Stimulated activated CD4-positive, alpha-beta T cell treated with anti-CD3 and anti-CD28 coated beads, Interleukin-12 subunit alpha, Interleukin-12 subunit beta, amount 100 ng/mL, for 24 hours (primary cell): ENCODE results near the gene CDH18.

Experiments used
- DNase-seq, 2 experiments: peaks; one replicate each; pipeline ENCODE4 v3.0.0-alpha.2; 2020; ENCODE audit warnings: low read depth in 2 of 2

Gene CDH18

GRCh38 chr5:19928562-19929421 is 59.2 kb downstream of the CDH18 start:
- DNase-seq: no peak

DNA sequence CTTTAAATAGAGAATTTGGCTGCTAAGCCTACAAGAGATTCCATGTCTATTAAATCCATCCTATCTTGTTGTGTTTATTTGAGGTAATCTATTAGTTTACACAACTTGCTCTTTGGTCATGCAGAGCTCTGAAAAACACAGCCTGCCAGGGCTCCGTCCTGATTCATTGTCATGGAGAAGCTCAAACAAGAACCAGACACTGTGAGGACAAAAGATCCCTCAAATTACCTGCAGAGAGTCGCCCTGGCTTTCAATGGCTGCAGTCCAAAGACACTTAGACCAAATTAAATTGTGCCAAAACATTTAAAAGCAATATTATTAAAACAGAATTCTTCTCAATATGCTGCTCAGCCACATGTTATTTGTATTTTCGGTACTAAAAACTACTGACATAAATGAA is 60.1 kb downstream of the CDH18 start:
- no peak for DNase-seq

GRCh38 chr5:19927170-19927569 is 60.8 kb downstream of the CDH18 start:
- no peak for DNase-seq

GRCh38 chr5:19923742-19924141 is 64.3 kb downstream of the CDH18 start:
- no peak for DNase-seq

DNA sequence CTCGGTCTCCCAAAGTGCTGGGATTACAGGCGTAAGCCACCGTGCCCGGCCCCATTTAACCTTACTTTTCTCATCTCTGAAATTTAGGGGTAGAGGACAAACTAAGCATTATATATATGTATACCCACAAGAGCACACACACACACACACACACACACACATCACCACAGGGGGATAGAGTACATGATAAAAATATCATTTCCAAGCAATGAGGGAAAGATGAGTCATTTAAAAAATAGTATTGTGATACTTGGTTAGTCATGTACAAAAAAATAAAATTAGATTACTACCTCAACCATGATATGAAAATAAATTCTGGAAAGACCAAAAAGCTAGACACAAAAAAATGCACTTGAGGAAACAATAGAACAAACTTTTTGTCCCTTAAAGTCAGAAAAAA is 67.2 kb downstream of the CDH18 start:
- no peak for DNase-seq

- DNase-seq: no peak
Measured at GRCh38 chr5:19918780-19919179, 69.2 kb downstream of the CDH18 start.

DNA sequence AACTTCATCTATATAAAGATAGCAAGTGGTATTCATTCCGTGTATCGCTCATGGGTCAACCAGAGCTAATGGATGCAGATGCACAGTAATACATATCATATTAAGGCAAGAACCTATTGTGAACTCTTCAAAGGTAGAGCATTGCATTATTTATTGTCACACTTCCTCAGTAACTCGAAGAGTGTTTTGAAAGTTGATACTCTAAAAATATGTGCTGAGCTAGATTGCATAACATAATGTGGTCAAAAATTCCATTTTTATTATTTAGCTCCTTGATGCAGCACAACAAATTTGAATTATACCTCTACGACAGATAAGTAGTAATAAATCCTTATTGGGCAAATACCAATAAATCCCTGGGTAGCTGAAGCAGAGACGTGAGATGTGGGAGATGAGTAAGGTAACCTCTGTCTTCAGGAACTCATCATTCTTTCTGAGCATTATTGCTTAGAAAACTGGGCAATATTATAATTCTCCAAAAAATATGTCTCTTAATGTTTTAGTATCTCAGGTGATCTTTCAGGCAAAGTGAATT is 70.3 kb downstream of the CDH18 start:
- DNase-seq: no peak

DNA sequence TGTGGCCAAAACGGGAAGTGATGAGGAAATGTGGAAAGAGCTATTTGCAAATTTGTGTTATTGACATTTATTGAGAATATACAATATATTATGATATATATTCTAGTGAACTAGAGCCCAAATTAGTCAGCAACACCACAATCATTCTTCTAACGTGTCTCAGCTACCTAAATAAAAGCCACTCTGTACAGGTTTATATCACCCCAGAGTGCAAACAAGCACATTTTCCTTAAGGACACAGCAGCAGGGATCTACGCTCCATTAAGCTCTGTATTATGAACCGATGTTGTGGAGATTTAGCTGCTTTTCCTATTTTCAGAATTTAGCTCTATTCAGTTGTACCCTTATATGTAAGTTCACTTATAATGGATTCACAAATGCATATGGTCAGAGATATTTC is 77.9 kb downstream of the CDH18 start:
- DNase-seq: no peak

- no peak for DNase-seq
Measured at GRCh38 chr5:19904766-19905165, 83.2 kb downstream of the CDH18 start.

- no peak for DNase-seq
Measured at GRCh38 chr5:19903611-19904010, 84.4 kb downstream of the CDH18 start.

DNA sequence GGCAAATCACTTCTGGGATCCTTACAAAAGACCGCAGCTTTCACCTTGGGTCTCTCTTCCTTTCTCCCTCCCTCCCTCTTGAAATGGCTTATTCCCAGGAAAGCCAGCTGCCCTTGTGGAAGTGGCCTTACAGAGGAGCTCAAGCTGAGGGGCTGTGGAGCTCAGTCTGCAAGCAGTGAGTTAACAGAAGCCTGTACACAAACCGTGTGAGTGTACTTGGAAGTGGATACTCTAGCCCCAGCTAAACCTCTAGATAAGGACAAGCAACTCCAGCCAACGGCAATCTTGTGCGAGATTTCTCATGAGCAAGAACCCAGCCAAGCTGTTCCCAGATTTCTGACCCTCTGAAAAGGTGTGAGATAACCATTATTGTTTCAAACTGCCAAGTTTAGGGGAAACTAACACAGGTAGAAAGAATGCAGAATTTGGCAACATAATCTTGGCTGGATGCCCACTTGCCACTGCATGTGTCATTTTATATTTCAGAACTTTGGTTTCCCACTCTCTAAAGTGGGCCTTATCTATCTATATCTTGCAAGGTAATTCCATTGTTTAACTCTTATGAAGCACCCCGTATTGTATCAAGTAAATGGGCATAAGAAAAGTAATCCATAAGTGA is 85.6 kb downstream of the CDH18 start:
- DNase-seq: no peak

DNA sequence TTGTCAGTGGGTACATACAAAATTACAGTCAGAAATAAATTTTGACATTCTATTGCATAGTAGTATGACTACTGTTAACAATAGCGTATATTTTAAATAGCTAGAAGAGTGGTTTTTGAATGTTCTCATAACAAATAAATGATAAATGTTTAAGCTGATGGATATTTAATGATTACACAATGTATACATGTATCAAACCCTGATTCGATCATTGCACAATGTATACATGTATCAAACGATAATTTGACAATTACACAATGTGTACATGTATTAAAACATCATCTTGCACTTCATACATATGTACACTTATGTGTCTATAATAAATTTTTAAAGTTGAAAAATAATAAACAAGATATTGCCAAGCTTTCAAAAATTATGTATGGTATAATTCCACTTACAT is 87.7 kb downstream of the CDH18 start:
- DNase-seq: no peak

- no peak for DNase-seq
Measured at GRCh38 chr5:19891658-19892057, 96.3 kb downstream of the CDH18 start.

GRCh38 chr5:19886123-19886917 is 101.7 kb downstream of the CDH18 start:
- no peak for DNase-seq

DNA sequence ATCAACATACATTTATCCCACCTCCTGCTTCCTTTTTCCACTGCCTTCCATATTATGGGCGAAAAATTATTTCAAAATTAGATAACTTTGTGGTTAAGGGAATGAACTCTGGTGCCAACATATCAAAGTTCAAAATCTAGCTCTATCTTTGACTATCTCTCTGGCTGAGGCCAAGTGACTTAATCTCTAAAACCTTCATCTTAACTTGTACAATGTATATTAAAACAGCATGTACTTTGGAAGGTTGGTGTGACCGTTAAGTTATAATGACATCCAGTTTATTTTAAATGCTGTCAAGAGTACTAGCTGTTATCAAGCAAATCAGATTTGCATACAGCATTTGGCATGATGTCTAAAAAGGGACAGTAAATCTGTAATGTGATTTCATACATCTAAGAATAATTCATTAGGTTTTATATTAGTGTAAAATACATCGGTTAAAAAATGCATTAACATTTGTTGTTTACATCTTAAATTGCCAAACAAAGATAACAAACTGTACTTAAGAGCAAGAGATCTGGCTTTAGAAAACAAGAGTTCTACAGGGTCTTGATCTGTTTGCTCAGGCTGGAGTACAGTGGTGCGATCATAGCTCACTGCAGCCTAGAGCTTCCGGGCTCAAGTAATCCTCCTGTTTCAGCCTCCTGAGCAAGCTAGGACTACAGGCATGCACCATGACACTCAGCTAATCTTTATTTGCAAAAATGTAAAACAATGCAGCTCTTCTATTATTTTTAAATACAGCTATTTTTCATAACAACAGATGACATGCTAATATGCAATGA is 102.8 kb downstream of the CDH18 start:
- DNase-seq: no peak

DNA sequence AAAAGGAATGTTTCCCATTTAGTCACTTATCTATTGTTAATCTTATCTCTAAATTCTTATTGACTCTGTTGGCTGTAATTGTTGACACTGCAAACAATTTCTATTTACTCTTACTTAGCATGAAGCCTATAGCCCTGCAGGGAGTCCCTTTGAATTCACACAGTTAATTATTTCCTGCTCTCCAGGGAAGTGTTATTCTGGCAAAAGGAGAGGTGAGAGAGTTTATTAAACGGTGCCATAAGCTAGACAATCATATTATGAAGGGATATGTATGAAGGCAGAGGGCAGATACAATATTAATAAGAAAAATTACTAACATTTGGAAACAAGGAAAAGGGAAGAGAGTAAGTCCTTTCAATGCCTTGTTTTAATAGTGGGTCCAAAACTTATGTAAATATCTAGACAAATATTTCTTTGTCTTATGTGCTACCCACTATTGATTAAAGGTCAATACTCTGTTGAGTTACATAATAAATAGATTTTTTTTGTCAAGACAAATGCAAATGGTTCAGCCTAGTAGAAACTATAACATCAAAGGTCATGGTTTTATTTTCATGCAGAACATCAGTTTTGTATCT is 107.1 kb downstream of the CDH18 start:
- DNase-seq: no peak

DNA sequence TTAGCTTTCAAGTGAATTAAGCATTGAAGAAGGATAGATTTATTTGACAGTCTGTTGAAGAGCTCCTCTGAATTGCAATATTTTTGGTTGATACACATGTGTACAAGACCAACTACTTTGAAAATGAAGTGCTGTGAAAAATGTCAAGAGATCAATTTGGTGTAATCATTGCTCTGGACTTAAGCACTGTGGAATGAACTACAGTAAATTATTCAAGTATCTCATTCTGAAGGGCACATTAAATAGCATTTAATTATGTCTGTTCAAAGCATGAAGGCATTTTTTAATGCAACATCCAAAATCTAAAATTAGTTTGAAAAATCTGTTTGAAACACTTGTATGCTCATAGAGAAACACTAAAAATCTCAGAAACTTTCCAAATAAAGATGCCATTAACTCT is 107.5 kb downstream of the CDH18 start:
- no peak for DNase-seq

GRCh38 chr5:19874811-19875210 is 113.2 kb downstream of the CDH18 start:
- no peak for DNase-seq

- DNase-seq: no peak
Measured at GRCh38 chr5:19866090-19866450, 121.9 kb downstream of the CDH18 start.

DNA sequence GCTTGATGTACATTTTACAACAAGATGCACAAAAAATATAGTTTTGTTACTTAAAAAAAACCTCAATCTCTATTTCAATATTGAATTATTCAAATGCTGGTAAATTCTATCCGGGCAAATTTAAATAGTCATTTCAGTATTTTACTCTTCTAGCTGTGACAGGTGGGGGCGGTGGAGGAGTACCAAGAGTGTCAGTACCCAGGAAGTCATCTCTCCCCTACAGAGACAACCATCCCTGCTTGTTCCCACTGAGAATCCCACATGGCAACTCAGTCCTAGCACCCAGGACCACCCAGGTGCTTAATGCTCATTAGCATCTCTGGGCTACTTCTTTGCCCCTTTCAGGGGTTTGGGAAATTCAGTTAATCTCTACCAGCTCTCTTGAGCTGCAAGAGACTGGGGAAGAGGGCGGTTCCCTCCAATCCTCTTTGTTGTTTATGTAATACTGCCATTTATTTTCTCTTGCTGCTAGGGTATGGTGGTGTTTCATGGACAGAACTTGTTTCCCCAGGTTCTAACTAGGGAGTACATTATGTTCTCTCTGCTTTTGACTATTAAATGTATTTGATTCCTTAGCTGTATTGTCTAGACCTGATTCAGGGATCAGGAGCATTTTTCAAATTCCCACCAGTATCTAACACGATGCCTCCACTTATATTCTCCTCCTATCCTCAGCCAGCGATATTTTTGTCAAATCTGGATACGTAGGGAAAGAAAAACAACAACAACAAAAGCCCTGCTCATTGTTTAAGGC is 122.5 kb downstream of the CDH18 start:
- no peak for DNase-seq

GRCh38 chr5:19862711-19863110 is 125.3 kb downstream of the CDH18 start:
- DNase-seq: no peak
